A172 (cell line): ENCODE measurements around the gene LIN54. TPM values are rescaled to one million over a fixed set of nuclear protein-coding genes. Genes with fewer than 3 reads are reported as not detected.
"Not testable (repeated sequence)": the region's sequence is repeated elsewhere in the genome, so short reads cannot be mapped to it uniquely, and the experiment has no call there.

Experiments
- DNase-seq: peaks from one replicate; pipeline ENCODE4 v3.0.0-alpha.2; 2015; ENCODE audit warnings: low spot score
- total RNA-seq: library from RNA; depleted of rRNA; stranded (reverse); fragments of >200 nt; shearing (Covaris generic); gene quantifications from 2 replicates; pipeline ENCODE4 v1.2.3, GENCODE V29; 2014

Gene LIN54
- total RNA-seq, 1 experiment from 2014 or later: 33.5 TPM

GRCh38 chr4:82947498-82947897, 63.1 kb downstream of the LIN54 start:
- no peak for DNase-seq

GRCh38 chr4:82939414-82939813, 71.2 kb downstream of the LIN54 start:
- no peak for DNase-seq

- no peak for DNase-seq
These were observed 76.2 kb downstream of the LIN54 start for GRCh38 chr4:82934441-82934840.

DNA sequence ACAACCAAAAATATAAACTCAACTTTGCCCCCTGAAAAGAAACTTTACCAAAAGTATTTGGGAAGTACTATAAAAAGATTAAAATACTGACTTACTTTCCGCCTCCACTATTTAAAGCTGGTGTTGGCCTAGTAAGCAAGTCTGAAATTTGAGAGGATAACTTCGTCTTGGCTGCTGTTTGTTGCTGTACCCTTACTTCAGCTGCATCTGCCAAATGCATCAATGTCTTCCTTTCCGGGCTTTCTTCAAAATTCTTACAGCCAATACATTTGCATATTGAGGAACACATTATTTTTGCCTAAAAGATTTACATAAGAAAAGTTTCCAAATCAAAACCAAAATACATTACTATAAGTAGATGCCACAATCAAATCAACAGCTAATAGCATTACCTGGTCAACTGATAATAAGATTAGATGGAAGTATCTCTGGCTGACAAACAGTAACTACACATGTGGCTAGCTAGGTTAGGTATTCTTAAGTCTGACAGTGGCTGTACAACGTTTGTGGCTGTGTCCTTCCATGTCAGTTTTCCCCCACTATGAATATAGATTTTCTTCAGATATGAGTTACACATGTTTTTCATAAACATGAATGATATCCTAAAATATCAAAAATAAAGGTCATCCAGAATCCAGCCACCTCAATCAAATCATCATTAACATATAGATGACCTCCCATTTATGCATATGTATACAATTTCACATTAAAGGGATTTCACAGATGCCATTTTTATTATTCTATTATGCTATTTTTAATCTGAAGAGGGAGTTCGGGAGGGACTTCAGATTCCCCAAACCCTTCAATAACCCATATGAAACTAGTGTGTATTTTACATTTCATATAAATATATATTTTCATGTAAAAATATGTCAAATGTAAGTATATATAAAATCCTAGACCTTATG, 79.5 kb downstream of the LIN54 start:
- no peak for DNase-seq

DNA sequence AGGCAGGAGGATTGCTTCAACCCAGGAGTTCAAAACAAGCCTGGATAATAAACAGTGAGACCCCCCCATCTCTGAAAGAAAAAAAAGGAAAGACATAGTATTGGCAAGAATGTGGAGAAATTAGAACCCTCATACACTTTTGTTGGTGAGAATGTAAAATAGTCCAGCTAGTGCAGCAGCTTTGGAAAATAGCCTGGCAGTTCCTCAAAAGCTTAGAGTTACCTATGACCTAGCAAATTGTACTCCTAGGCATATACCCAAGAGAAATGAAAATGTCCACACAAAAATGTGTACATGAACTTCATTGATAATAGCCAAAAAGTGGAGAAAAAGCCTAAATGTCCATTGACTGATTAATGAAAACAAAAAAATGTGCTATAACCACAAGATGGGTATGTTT, 88.8 kb downstream of the LIN54 start:
- DNase-seq: no peak

- no peak for DNase-seq
These were observed 91.2 kb downstream of the LIN54 start for GRCh38 chr4:82919386-82919785.

DNA sequence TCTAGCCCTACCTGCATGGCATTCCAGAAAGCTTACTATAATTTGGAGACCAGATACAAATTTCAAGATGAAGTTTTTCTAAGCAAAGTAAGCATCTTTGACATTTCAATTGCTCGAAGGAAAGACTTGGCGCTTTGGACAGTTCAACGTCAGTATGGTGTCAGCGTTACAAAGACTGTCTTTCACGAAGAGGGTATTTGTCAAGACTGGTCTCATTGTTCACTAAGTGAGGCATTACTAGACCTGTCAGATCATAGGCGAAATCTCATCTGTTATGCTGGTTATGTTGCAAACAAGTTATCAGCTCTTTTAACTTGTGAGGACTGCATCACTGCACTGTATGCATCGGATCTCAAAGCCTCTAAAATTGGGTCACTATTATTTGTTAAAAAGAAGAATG, 92.5 kb downstream of the LIN54 start:
- DNase-seq: no peak

- DNase-seq: not testable (repeated sequence)
These were observed 96.7 kb downstream of the LIN54 start for GRCh38 chr4:82913968-82914367.

- DNase-seq: no peak
These were observed 97.3 kb downstream of the LIN54 start for GRCh38 chr4:82913305-82913704.

DNA sequence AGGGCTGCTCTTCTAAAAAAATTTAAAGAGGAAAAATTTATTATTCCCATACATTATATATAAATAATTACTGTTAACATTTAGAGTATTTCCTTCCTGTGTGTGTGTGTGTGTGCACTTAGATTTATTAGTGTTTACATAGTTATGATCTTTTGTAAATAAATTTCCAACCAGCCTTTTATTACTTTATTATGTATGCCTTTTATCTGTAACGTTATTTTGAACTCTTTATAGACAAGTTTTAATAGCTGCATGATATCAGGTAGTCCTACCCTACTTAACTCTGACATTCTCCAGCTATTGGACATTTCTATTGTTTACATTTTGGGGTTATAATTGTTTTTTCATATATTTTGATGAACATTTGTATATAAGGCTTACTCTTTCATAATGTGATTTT, 101.3 kb downstream of the LIN54 start:
- no peak for DNase-seq

DNA sequence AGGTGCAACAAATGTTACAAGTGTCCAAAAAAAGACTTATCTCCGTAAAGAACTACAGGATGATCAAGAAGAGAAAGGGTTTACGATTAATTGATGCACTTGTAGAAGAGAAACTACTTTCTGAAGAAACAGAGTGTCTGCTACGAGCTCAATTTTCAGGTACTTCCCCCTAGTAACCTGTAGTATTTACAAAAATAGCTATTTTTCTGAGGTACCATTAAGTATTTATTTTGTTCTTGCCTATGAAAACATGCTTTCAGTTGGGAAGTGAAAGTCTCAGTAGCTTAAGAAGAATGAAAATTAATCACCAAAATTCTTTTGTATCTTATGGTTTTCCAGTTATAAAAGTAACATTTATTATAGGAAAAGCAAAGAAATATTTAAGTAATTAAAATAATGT, 104.2 kb downstream of the LIN54 start:
- DNase-seq: no peak

DNA sequence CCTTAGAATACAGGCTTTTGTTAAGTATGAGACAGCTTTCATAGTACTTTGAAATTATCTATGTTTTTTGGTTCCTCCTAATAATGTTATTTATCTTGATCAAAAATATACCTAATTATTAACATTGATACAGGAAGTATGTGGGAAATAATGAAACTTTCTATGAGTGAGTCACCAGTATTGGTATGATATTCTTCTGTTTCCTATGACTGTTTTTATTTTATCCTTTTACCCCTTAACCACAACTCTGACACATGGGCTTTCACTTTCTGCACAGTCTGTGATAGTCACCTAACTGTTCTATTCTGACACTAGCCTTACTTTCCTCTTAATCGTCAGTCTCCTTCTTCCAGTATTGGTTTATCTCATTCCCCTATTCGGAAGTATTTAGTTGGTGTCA, 105.4 kb downstream of the LIN54 start:
- DNase-seq: peak; percentile 28

- DNase-seq: no peak
These were observed 106.9 kb downstream of the LIN54 start for GRCh38 chr4:82903737-82904136.

- DNase-seq: no peak
These were observed 109.4 kb downstream of the LIN54 start for GRCh38 chr4:82901183-82901718.

GRCh38 chr4:82900411-82901182, 110.0 kb downstream of the LIN54 start, which contains the start of gene THAP9:
Gene THAP9, plus strand, starts transcription at chr4:82900735. Its CDS starts 68 bp downstream, at chr4:82900803.
- DNase-seq: peak; percentile 98

DNA sequence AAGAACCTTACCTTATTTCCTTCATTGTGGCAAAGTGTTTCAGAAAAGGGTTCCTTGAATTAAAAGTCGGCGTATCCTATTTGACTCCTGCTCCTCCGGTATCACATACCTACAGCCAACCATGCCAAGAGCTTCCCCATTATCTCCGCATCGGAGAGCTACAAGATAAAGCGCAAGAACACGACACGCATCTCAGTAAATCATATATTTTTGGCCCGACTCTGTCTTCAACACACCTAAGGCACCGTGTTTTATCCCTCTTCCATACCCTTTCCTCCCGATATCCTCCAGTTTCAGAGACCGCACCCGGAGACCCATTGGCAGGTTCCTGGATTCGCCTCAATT, 110.6 kb downstream of the LIN54 start:
- peak; percentile 45 for DNase-seq

GRCh38 chr4:82899374-82900065, 111.1 kb downstream of the LIN54 start:
- peak; percentile 6 for DNase-seq

DNA sequence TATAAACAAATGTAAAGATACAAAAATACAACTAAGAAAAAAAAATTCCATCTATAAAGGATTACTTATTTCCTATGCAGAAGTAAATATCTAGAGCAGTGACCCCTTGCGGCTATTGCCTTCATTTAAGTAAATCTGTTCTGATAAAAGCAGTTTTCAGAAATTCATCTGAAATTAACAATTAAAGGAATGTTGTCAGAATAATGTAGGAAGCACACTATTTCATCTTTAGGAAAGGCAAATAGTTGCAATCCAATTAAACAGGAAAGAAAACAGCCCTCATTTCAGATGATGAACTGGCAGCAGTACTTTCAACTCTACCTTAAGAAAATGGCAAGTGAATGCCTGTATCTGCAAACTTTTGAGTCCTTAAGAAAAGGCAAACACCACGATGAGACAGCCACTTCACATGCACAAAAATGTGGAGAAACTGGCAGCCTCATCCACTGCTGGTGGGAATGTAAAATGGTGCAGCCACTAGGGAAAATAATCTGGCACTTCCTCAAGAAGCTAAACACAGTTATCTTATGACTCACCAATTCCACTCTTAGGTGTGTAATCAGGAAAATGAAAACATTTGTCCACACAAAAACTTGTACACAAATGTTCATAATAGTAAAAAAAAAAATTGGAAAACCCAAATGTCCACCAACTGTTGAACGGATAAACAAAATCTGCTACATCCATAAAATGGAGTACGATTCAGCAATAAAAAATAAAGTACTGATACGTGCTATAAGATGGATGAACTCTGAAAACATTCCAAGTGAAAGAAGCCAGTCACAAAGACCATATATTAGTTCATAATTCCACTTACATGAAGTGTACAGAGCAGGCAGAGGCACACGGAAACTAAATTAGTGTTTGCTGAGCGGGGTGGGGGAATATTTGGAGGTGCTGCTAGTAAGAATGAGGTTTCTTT, 112.0 kb downstream of the LIN54 start:
- DNase-seq: peak; percentile 70

GRCh38 chr4:82896755-82897154, 113.9 kb downstream of the LIN54 start:
- no peak for DNase-seq

- DNase-seq: no peak
These were observed 116.7 kb downstream of the LIN54 start for GRCh38 chr4:82893942-82894341.

GRCh38 chr4:82892467-82892802, 118.2 kb downstream of the LIN54 start:
- DNase-seq: no peak
